HG03520 (cell line): ENCODE results near the gene KATNBL1.
"Not testable (repeated sequence)": the region's sequence is repeated elsewhere in the genome, so short reads cannot be mapped to it uniquely, and the experiment has no call there.

Experiments
- ATAC-seq: cut with Tn5 transposase; IDR thresholded peaks from one replicate; pipeline ENCODE4 v1.9.1; 2021; ENCODE audit warnings: mild to moderate bottlenecking, moderate library complexity; ENCODE audit not compliant: unreplicated experiment

KATNBL1 gene

GRCh38 chr15:34120420-34120819 is 89.5 kb downstream of the KATNBL1 start:
- not testable (repeated sequence) for ATAC-seq

GRCh38 chr15:34119291-34119690 is 90.6 kb downstream of the KATNBL1 start:
- no peak for ATAC-seq

- ATAC-seq = no peak
Observed at GRCh38 chr15:34116620-34117019, 93.3 kb downstream of the KATNBL1 start.

- ATAC-seq = no peak
Observed at GRCh38 chr15:34114739-34115138, 95.2 kb downstream of the KATNBL1 start.

- ATAC-seq = no peak
Observed at GRCh38 chr15:34114215-34114614, 95.7 kb downstream of the KATNBL1 start.

- no peak for ATAC-seq
Observed at GRCh38 chr15:34111488-34111887, 98.4 kb downstream of the KATNBL1 start.

- ATAC-seq = no peak
Observed at GRCh38 chr15:34109797-34110663, 99.9 kb downstream of the KATNBL1 start.

- ATAC-seq = no peak
Observed at GRCh38 chr15:34107315-34107714, 102.6 kb downstream of the KATNBL1 start.

GRCh38 chr15:34106423-34106822 is 103.5 kb downstream of the KATNBL1 start:
- no peak for ATAC-seq

- no peak for ATAC-seq
Observed at GRCh38 chr15:34102175-34102925, 107.5 kb downstream of the KATNBL1 start.

- ATAC-seq = peak; percentile 97
Observed at GRCh38 chr15:34101366-34102174, 108.3 kb downstream of the KATNBL1 start, which contains the start of the genes EMC7 and PGBD4. TSS of gene EMC7 (minus strand) at chr15:34101862. CDS start at chr15:34101839, 23 bp downstream. TSS of gene PGBD4 (plus strand) at chr15:34102083. CDS start at chr15:34102532, 449 bp downstream.

GRCh38 chr15:34099914-34100313 is 110.0 kb downstream of the KATNBL1 start:
- no peak for ATAC-seq
